Nephron progenitor cell (in vitro differentiated cells): ENCODE results near the gene SGMS1.
"Not testable (repeated sequence)": the region's sequence is repeated elsewhere in the genome, so short reads cannot be mapped to it uniquely, and the experiment has no call there.

Source experiments
- DNase-seq: peaks from one replicate; pipeline ENCODE4 v3.0.0; 2021
- H3K27ac Mint-ChIP-seq: 2 replicates; pipeline ENCODE4 v1.8.0; 2021; ENCODE audit warnings: mild to moderate bottlenecking, moderate library complexity, mixed read lengths
- H3K27me3 Mint-ChIP-seq: 2 replicates; pipeline ENCODE4 v1.8.0; 2021; ENCODE audit warnings: mild to moderate bottlenecking, low read depth, mixed read lengths; ENCODE audit not compliant: poor library complexity
- H3K36me3 Mint-ChIP-seq: 2 replicates; pipeline ENCODE4 v1.8.0; 2021; ENCODE audit warnings: low read depth, mixed read lengths
- H3K4me1 Mint-ChIP-seq: 2 replicates; pipeline ENCODE4 v1.8.0; 2021; ENCODE audit warnings: mixed read lengths
- H3K4me3 Mint-ChIP-seq: 2 replicates; pipeline ENCODE4 v1.8.0; 2021; ENCODE audit warnings: mild to moderate bottlenecking, moderate library complexity, mixed read lengths
- H3K9me3 Mint-ChIP-seq: 2 replicates; pipeline ENCODE4 v1.8.0; 2021; ENCODE audit warnings: mild to moderate bottlenecking, moderate library complexity, mixed read lengths
- CTCF ChIP-seq: fragments of 200-600 bp; sonication (generic); IDR thresholded peaks from 2 replicates; pipeline ENCODE4 v1.5.0; 2021; ENCODE audit warnings: antibody characterized with exemption

The SGMS1 gene

DNA sequence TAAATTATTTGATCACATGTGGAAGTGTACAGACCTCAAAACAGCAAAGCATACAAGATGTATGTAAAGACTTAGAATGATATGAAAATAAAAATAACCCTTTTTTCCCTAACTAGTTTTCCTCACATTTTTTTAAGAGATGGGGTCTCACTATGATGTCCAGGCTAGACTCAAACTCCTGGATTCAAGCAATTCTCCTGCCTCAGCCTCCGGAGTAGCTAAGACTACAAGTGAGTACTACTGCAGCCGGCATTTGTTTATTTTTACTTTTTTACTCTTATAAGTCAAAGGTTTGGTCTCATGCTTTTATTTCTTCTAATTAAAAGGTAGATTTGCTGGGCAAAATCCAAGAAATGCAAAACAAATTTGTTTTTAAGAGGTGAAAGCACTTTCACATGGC lies 248.0 kb downstream of the SGMS1 start:
- Mint-ChIP-seq H3K4me1 (peaks cover 9% of the 10 kb centered on the region), H3K4me3 (no peak overlapping the region), H3K36me3 (peaks cover 17% of the 10 kb centered on the region), H3K9me3 (no peaks in the 10 kb centered on the region), H3K27ac (no peak overlapping the region), H3K27me3 (no peaks in the 10 kb centered on the region)
- no peak for TF ChIP-seq CTCF
- no peak for DNase-seq

GRCh38 chr10:50375051-50375452 lies 248.7 kb downstream of the SGMS1 start:
- no peak for DNase-seq
- Mint-ChIP-seq H3K4me1 (peaks cover 9% of the 10 kb centered on the region), H3K27ac (no peak overlapping the region), H3K4me3 (no peak overlapping the region), H3K27me3 (no peaks in the 10 kb centered on the region), H3K9me3 (no peaks in the 10 kb centered on the region), H3K36me3 (peaks cover 17% of the 10 kb centered on the region)
- no peak for TF ChIP-seq CTCF

DNA sequence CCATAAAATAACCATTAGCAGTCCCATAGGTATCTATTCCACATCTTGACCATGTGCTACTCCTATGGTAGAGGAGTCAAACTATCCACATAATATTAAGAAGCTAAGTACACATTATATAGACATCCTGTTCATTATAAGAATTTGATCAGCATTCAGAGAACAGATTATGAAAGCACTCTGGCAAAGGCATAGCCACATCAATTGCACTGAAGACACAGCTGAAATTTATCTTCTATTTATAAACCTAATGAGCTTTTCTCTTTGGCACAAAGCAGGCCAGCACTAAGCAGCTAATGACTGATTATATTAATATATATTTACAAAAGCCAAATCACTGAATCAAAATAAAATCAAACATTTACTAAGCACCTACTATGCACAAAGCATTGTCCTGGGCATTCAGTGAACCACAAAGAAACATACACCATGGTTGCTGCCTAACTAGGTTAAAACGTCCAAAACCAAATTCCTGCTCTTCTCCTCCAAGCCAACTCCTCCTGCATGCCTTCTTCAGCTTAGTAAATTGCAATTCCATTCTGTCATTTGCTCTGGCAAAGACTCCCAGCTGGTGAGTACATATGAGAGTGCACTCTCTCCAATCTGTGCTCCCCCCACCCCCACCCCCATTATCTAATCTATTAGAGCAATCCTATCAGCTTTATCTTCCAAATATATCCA lies 249.8 kb downstream of the SGMS1 start:
- DNase-seq: no peak
- H3K4me3 Mint-ChIP-seq: no peak overlapping the region
- peaks cover 9% of the 10 kb centered on the region for H3K4me1 Mint-ChIP-seq
- H3K9me3 Mint-ChIP-seq: no peaks in the 10 kb centered on the region
- no peak overlapping the region for H3K27ac Mint-ChIP-seq
- no peaks in the 10 kb centered on the region for H3K27me3 Mint-ChIP-seq
- H3K36me3 Mint-ChIP-seq: peaks cover 17% of the 10 kb centered on the region
- no peak for TF ChIP-seq CTCF

GRCh38 chr10:50369931-50370330 lies 253.8 kb downstream of the SGMS1 start:
- no peak for DNase-seq
- no peaks in the 10 kb centered on the region for H3K4me1 Mint-ChIP-seq
- no peak for TF ChIP-seq CTCF
- H3K4me3 Mint-ChIP-seq: no peak overlapping the region
- H3K36me3 Mint-ChIP-seq: no peaks in the 10 kb centered on the region
- no peaks in the 10 kb centered on the region for H3K27me3 Mint-ChIP-seq
- no peaks in the 10 kb centered on the region for H3K9me3 Mint-ChIP-seq
- H3K27ac Mint-ChIP-seq: no peak overlapping the region

GRCh38 chr10:50367732-50368131 lies 256.0 kb downstream of the SGMS1 start:
- Mint-ChIP-seq H3K27ac (no peak overlapping the region), H3K27me3 (no peaks in the 10 kb centered on the region), H3K4me3 (no peak overlapping the region), H3K9me3 (no peaks in the 10 kb centered on the region), H3K36me3 (no peaks in the 10 kb centered on the region), H3K4me1 (no peaks in the 10 kb centered on the region)
- peak; percentile 50 for TF ChIP-seq CTCF
- peak; percentile 16 for DNase-seq

DNA sequence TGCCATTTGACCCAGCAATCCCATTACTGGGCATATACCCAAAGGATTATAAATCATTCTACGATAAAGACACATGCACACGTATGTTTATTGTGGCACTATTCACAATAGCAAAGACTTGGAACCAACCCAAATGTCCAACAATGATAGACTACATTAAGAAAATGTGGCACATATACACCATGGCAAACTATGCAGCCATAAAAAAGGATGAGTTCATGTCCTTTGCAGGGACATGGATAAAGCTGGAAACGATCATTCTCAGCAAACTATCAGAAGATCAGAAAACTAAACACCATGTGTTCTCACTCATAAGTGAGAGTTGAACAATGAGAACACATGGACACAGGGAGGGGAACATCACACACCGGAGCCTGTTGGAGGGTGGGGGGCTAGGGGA lies 257.3 kb downstream of the SGMS1 start:
- not testable (repeated sequence) for H3K4me1 Mint-ChIP-seq, H3K4me3 Mint-ChIP-seq

DNA sequence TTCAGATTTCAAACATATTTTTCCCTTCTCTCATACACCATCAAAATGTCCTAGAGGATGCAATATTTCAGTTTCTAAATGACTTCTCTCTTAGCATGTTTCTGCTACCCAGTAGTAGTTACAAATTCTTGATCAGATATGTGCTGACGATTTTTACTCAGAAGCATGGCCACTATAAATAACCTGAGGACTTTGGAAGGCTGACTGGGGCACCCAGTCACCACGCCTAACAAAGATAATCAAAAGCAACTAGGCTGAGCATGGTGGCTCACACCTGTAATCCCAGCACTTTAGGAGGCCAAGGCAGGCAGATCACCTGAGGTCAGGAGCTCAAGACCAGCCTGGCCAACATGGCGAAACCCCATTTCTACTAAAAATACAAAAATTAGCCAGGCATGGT lies 259.0 kb downstream of the SGMS1 start:
- not testable (repeated sequence) for H3K27ac Mint-ChIP-seq, H3K4me3 Mint-ChIP-seq, H3K27me3 Mint-ChIP-seq, DNase-seq, H3K36me3 Mint-ChIP-seq, H3K9me3 Mint-ChIP-seq
- peaks cover 13% of the 10 kb centered on the region for H3K4me1 Mint-ChIP-seq

More for the DNA sequence above, 257.3 kb downstream of the SGMS1 start:
- not testable (repeated sequence) for H3K36me3 Mint-ChIP-seq, H3K9me3 Mint-ChIP-seq, H3K27me3 Mint-ChIP-seq, H3K27ac Mint-ChIP-seq, DNase-seq
